GM13977 (cell line): Measurements from ENCODE around the gene PROSER2.

Experiments
- DNase-seq: peaks from one replicate; pipeline ENCODE4 v3.0.0; 2012; ENCODE audit warnings: low spot score
- CTCF ChIP-seq: IDR thresholded peaks from 2 replicates; pipeline ENCODE4 v1.5.1; 2012; ENCODE audit warnings: mild to moderate bottlenecking, control low read depth; ENCODE audit not compliant: insufficient read depth; ENCODE audit errors: extremely low read depth, missing control alignments
- in situ Hi-C: fragments of 300-500 bp; cut with MboI; formaldehyde crosslinking; loops from one replicate; pipeline ENCODE4 v1.12.0; 2022; ENCODE audit warnings: low sequenced_read_pairs, low pct_unique_long_range_greater_than_20kb, mixed read lengths, inconsistent platforms; ENCODE audit not compliant: unreplicated experiment

PROSER2 gene

GRCh38 chr10:11874568-11875493 lies 51.7 kb downstream of the PROSER2 start:
- DNase-seq = peak; percentile 83
- no peak for TF ChIP-seq CTCF
- in situ Hi-C loops = no loop called here

- no peak for DNase-seq
Measured at GRCh38 chr10:11875494-11876281, 52.5 kb downstream of the PROSER2 start.

GRCh38 chr10:11876324-11876723 lies 53.2 kb downstream of the PROSER2 start:
- in situ Hi-C loops = no loop called here
- TF ChIP-seq CTCF = no peak
- no peak for DNase-seq

More at GRCh38 chr10:11875494-11876281, 52.5 kb downstream of the PROSER2 start:
- no peak for TF ChIP-seq CTCF
- in situ Hi-C loops = no loop called here

- no peak for TF ChIP-seq CTCF
- in situ Hi-C loops = no loop called here
Measured at GRCh38 chr10:11876805-11877590, 53.8 kb downstream of the PROSER2 start.

GRCh38 chr10:11877591-11877905 lies 54.4 kb downstream of the PROSER2 start:
- in situ Hi-C loops = no loop called here
- DNase-seq = no peak
- TF ChIP-seq CTCF = no peak

More at GRCh38 chr10:11876805-11877590, 53.8 kb downstream of the PROSER2 start:
- DNase-seq = no peak

GRCh38 chr10:11878776-11879175 lies 55.6 kb downstream of the PROSER2 start:
- no peak for DNase-seq
- no peak for TF ChIP-seq CTCF
- in situ Hi-C loops = no loop called here
